HepG2 (cell line): ENCODE measurements around the gene NARS2. TPM values are rescaled to one million over a fixed set of nuclear protein-coding genes. Genes with fewer than 3 reads are reported as not detected.

ENCODE experiments used
- ATAC-seq: fragments of 200-7000 bp; cut with Tn5 transposase; 3 replicates; pipeline ENCODE4 v1.9.1; 2020; ENCODE audit warnings: mild to moderate bottlenecking, moderate library complexity
- BruUV-seq: library from RNA; stranded (reverse); fragments of 400-500 nt; replicated peaks from 2 replicates; lab custom pipeline; 2021; lab: Mats Ljungman, UMichigan
- CTCF ChIA-PET: fragments of 300-600 bp; formaldehyde crosslinking; extraction: SDS; loops from one replicate; lab custom pipeline; 2021; ENCODE audit warnings: low total read pairs, inconsistent platforms, low intra/inter-chr PET ratio; lab: Yijun Ruan, JAX
- POLR2A ChIA-PET: fragments of 350-600 bp; sonication (Branson Sonifier 250); formaldehyde crosslinking; loops from one replicate; lab custom pipeline; 2020; ENCODE audit warnings: antibody characterized with exemption, inconsistent platforms; lab: Yijun Ruan, JAX
- DNase-seq: peaks from one replicate; pipeline ENCODE4 v3.0.0-alpha.2; 2015; ENCODE audit warnings: low spot score
- FAIRE-seq: peaks from 3 replicates; lab custom pipeline; 2011; peaks lifted over from hg19 to GRCh38; lab: Jason Lieb, UNC
- H2AFZ ChIP-seq: one replicate; pipeline ENCODE4 v1.6.1; 2011; ENCODE audit warnings: low read length, inconsistent platforms
- H3K27ac ChIP-seq: fragments of 300-600 bp; 3 replicates; pipeline ENCODE4 v1.8.0; 2011; ENCODE audit warnings: mixed run types, mild to moderate bottlenecking, mixed read lengths, low read length, inconsistent platforms; ENCODE audit not compliant: insufficient read depth; ENCODE audit errors: extremely low read length
- H3K27me3 ChIP-seq, 2 experiments: fragments of 200-600 bp in 1 of 2; 2 replicates in 1 of 2; 3 replicates in 1 of 2; pipeline versions ENCODE4 v1.6.0 to v1.8.0; 2011; ENCODE audit warnings: low read length in 2 of 2, mild to moderate bottlenecking in 2 of 2, moderate library complexity in 2 of 2, inconsistent platforms in 1 of 2; ENCODE audit not compliant: insufficient read depth in 2 of 2, control insufficient read depth in 1 of 2
- H3K36me3 ChIP-seq, 2 experiments: fragments of 200-600 bp in 1 of 2; replicated peaks in 1 of 2; 2 replicates in 1 of 2; 3 replicates in 1 of 2; pipeline versions ENCODE4 v1.5.1 to v1.8.0; 2011; ENCODE audit warnings: low read length in 2 of 2, inconsistent platforms in 1 of 2; ENCODE audit not compliant: insufficient read depth in 2 of 2, control insufficient read depth in 1 of 2
- H3K4me1 ChIP-seq: 2 replicates; pipeline ENCODE4 v1.5.1; 2012; ENCODE audit warnings: low read length, inconsistent platforms; ENCODE audit not compliant: insufficient read depth
- H3K4me2 ChIP-seq: 2 replicates; pipeline ENCODE4 v1.6.0; 2011; ENCODE audit warnings: low read depth, low read length, inconsistent platforms
- H3K4me3 ChIP-seq, 3 experiments: fragments of 200-600 bp in 1 of 3; sonication (generic), shearing (Covaris generic) in 1 of 3; replicated peaks in 1 of 3; 2 replicates each; pipeline ENCODE4 v1.5.1; 2011 to 2016; ENCODE audit warnings: low read length in 3 of 3, inconsistent platforms in 2 of 3, low read depth in 2 of 3, mild to moderate bottlenecking in 2 of 3, control low read depth in 1 of 3, mixed read lengths in 1 of 3; ENCODE audit not compliant: insufficient read depth in 1 of 3
- H3K79me2 ChIP-seq: one replicate; pipeline ENCODE4 v1.6.1; 2011; ENCODE audit warnings: low read length, inconsistent platforms; ENCODE audit not compliant: insufficient read depth
- H3K9ac ChIP-seq: 2 replicates; pipeline ENCODE4 v1.6.0; 2011; ENCODE audit warnings: mild to moderate bottlenecking, low read depth, low read length, inconsistent platforms; ENCODE audit not compliant: insufficient read depth
- H3K9me3 ChIP-seq: 2 replicates; pipeline ENCODE4 v1.5.1; 2012; ENCODE audit warnings: mild to moderate bottlenecking, low read length
- H4K20me1 ChIP-seq: 2 replicates; pipeline ENCODE4 v1.6.0; 2011; ENCODE audit warnings: inconsistent platforms, mild to moderate bottlenecking, low read length, moderate library complexity; ENCODE audit not compliant: insufficient read depth
- FOSL2 ChIP-seq: sonication (generic); formaldehyde crosslinking; IDR thresholded peaks from 2 replicates; pipeline ENCODE4 v1.4.0; 2020; ENCODE audit warnings: missing genetic modification reagents
- GATAD1 ChIP-seq: IDR thresholded peaks from 2 replicates; pipeline ENCODE4 v1.6.1; 2016; ENCODE audit warnings: missing genetic modification reagents, missing compliant biosample characterization
- SALL2 ChIP-seq: sonication (generic); formaldehyde crosslinking; IDR thresholded peaks from 2 replicates; pipeline ENCODE4 v1.8.1; 2023; ENCODE audit warnings: mild to moderate bottlenecking, missing genetic modification reagents, inconsistent platforms
- SIX1 ChIP-seq: sonication (generic); formaldehyde crosslinking; IDR thresholded peaks from 2 replicates; pipeline ENCODE4 v1.4.0; 2020; ENCODE audit warnings: missing genetic modification reagents, borderline replicate concordance
- TBL1XR1 ChIP-seq: fragments of 150-350 bp; IDR thresholded peaks from 2 replicates; pipeline ENCODE4 v1.6.1; 2014; ENCODE audit warnings: borderline replicate concordance, low read length; ENCODE audit not compliant: partially characterized antibody
- ZBTB25 ChIP-seq: IDR thresholded peaks from 2 replicates; pipeline ENCODE4 v1.6.1; 2018; ENCODE audit warnings: missing genetic modification reagents
- ZBTB43 ChIP-seq: sonication (generic); formaldehyde crosslinking; conservative IDR thresholded peaks from 2 replicates; pipeline ENCODE4 v1.4.0; 2020; ENCODE audit warnings: missing genetic modification reagents
- ZFYVE20 ChIP-seq: sonication (generic); formaldehyde crosslinking; IDR thresholded peaks from 2 replicates; pipeline ENCODE4 v1.8.0; 2023; ENCODE audit warnings: low read depth, mild to moderate bottlenecking, moderate library complexity, missing genetic modification reagents, borderline replicate concordance
- ZHX1 ChIP-seq: sonication (generic); formaldehyde crosslinking; IDR thresholded peaks from 2 replicates; pipeline ENCODE4 v1.8.1; 2022; ENCODE audit warnings: low read depth, mild to moderate bottlenecking, missing genetic modification reagents
- ZNF205 ChIP-seq: IDR thresholded peaks from 2 replicates; pipeline ENCODE4 v1.6.1; 2018; ENCODE audit warnings: missing biosample characterization, missing genetic modification reagents
- ZNF496 ChIP-seq: sonication (generic); formaldehyde crosslinking; IDR thresholded peaks from 2 replicates; pipeline ENCODE4 v1.8.1; 2023; ENCODE audit warnings: mild to moderate bottlenecking, moderate library complexity, missing genetic modification reagents; ENCODE audit not compliant: insufficient replicate concordance
- ZNF558 ChIP-seq: sonication (generic); formaldehyde crosslinking; IDR thresholded peaks from 2 replicates; pipeline ENCODE4 v1.9.0; 2022; ENCODE audit warnings: mild to moderate bottlenecking, missing genetic modification reagents, borderline replicate concordance
- ZNF7 ChIP-seq: IDR thresholded peaks from 2 replicates; pipeline ENCODE4 v1.6.1; 2016; ENCODE audit warnings: missing biosample characterization, missing genetic modification reagents
- ZNF724P ChIP-seq: sonication (generic); formaldehyde crosslinking; IDR thresholded peaks from 2 replicates; pipeline ENCODE4 v1.8.0; 2022; ENCODE audit warnings: missing genetic modification reagents, borderline replicate concordance
- ZSCAN9 ChIP-seq: IDR thresholded peaks from 2 replicates; pipeline ENCODE4 v1.6.1; 2016; ENCODE audit warnings: borderline replicate concordance
- WGBS: methylation state at CpG from one replicate; pipeline ENCODE4 v1.1.6; 2017; ENCODE audit warnings: low lambda C conversion rate; 5-methylcytosine and 5-hydroxymethylcytosine counted together
- in situ Hi-C: cut with HindIII; loops from 2 replicates; pipeline ENCODE4 v1.10.0; 2017; ENCODE audit warnings: low pct_unique_long_range_greater_than_20kb; ENCODE audit not compliant: extremely low pct_ligation_motif_present
- intact Hi-C: fragments of 100-400 bp; cut with micrococcal nuclease; formaldehyde crosslinking; loops from one replicate; pipeline ENCODE4 v1.10.0; 2022; ENCODE audit not compliant: unreplicated experiment
- polyA plus RNA-seq, 8 experiments: library from polyadenylated mRNA; depleted of rRNA in 3 of 8; stranded (reverse) in 7 of 8; unstranded in 1 of 8; fragments of >200 nt; fragmentation: Illumina TruSeq in 4 of 8; extraction: Trizol in 4 of 8; gene quantifications; 2 replicates each; pipeline versions ENCODE4 v1.2.1 to v1.2.3, GENCODE V29; 2011 to 2016; ENCODE audit warnings: low read depth in 4 of 8, missing spikeins in 1 of 8, mixed read lengths in 1 of 8; ENCODE audit not compliant: insufficient read depth in 1 of 8
- total RNA-seq, 5 experiments: library from RNA; depleted of rRNA; stranded (reverse); fragments of >200 nt; fragmentation: Illumina TruSeq; extraction: Trizol; gene quantifications; 2 replicates each; pipeline ENCODE4 v1.2.3, GENCODE V29; 2016; ENCODE audit warnings: low read depth in 1 of 5

The NARS2 gene
- total and polyA plus RNA-seq, 2 of the 13 experiments (the other 11 are each of a cell fraction or from before 2014, with no cell fraction given), result 45.9 to 65.0 TPM

GRCh38 chr11:78560826-78561484 is 13.7 kb downstream of the NARS2 start (continued):
- no peak for TF ChIP-seq ZNF558
- TF ChIP-seq TBL1XR1, result no peak
- TF ChIP-seq ZNF724P, result no peak
- TF ChIP-seq SALL2 (CRISPR knock-in tag), result no peak
- no peak for TF ChIP-seq ZNF496 (CRISPR knock-in tag)
- 0 out of 2 replicates have a peak, but pooled peaks have one; percentile 29 for TF ChIP-seq SIX1 (CRISPR knock-in tag)

- POLR2A ChIA-PET, result no interaction called here
- CTCF ChIA-PET, result no interaction called here
- H3K9me3 ChIP-seq, result no peaks in the 10 kb centered on the region
- 0 out of 2 replicates have a peak overlapping the region, but pooled peaks have one; percentile 56 for H3K4me2 ChIP-seq
- 100% methylated on average over 3 of the region's 3 CpGs for WGBS
- H3K9ac ChIP-seq, result no peak overlapping the region
- peaks cover 41% of the 10 kb centered on the region for H3K4me1 ChIP-seq
- in situ Hi-C loops, result loop anchor here (5.0 kb wide), 1 partner anchor 333 kb away; no protein-coding TSS in a partner anchor
- no peak overlapping the region for H3K4me3 ChIP-seq
- TF ChIP-seq ZHX1 (CRISPR knock-in tag) (no peak), ZFYVE20 (CRISPR knock-in tag) (no peak), ZNF7 (CRISPR knock-in tag) (no peak), GATAD1 (no peak), ZBTB43 (no peak), FOSL2 (CRISPR knock-in tag) (no peak), ZNF205 (CRISPR knock-in tag) (no peak), ZBTB25 (CRISPR knock-in tag) (no peak), ZSCAN9 (CRISPR knock-in tag) (no peak)
- peaks cover 51% of the 10 kb centered on the region for H3K79me2 ChIP-seq
- ATAC-seq, result no peak
- BruUV-seq, result no TSS peak
- intact Hi-C loops, result no loop called here
- no peak overlapping the region for H2AFZ ChIP-seq
- peaks cover 11% of the 10 kb centered on the region for H4K20me1 ChIP-seq
- H3K36me3 ChIP-seq, result peaks cover 10 to 51% of the 10 kb centered on the region in 2 experiments
- H3K27me3 ChIP-seq, result no peaks in the 10 kb centered on the region
- H3K27ac ChIP-seq, result no peak overlapping the region
- no peak for FAIRE-seq
- DNase-seq, result no peak
Observed at GRCh38 chr11:78560153-78560552, 14.5 kb downstream of the NARS2 start.
